Measurements from ENCODE around the gene LAX1. TPM values are rescaled to one million over a fixed set of nuclear protein-coding genes. Genes with fewer than 3 reads are reported as not detected.
A peak's percentile ranks its signal among the peaks of the same experiment; 100 is the strongest.

LAX1 gene
- total RNA-seq, 2 experiments from 2014 or later = 22.7 to 23.2 TPM

GRCh38 chr1:203797216-203797615 lies 32.2 kb downstream of the LAX1 start:
- peaks cover 50% of the 10 kb centered on the region for H3K4me1 Mint-ChIP-seq
- POLR2A ChIA-PET = interaction anchor here (1.8 kb wide), 1 partner anchor 32 kb away, joined by 16 read pairs; the partner anchor contains the start of gene LAX1
- H3K36me3 Mint-ChIP-seq (ENCODE audit: low read depth) = peaks cover 51% of the 10 kb centered on the region
- no peaks in the 10 kb centered on the region for H3K27me3 Mint-ChIP-seq
- H3K27ac Mint-ChIP-seq = no peak overlapping the region
- peak overlapping the region; percentile 45 for H3K4me3 Mint-ChIP-seq
- H3K9me3 Mint-ChIP-seq = no peaks in the 10 kb centered on the region
- no peak for DNase-seq
- CTCF ChIA-PET = no interaction called here

GRCh38 chr1:203797948-203798655 lies 33.1 kb downstream of the LAX1 start:
- Mint-ChIP-seq H3K27me3 (no peaks in the 10 kb centered on the region), H3K4me3 (no peak overlapping the region), H3K4me1 (peaks cover 54% of the 10 kb centered on the region), H3K36me3 (ENCODE audit: low read depth) (peaks cover 59% of the 10 kb centered on the region), H3K27ac (no peak overlapping the region), H3K9me3 (no peaks in the 10 kb centered on the region)
- ChIA-PET CTCF (no interaction called here), POLR2A (no interaction called here)
- DNase-seq = no peak

- no peak for DNase-seq
- ChIA-PET CTCF (no interaction called here), POLR2A (no interaction called here)
- H3K4me3 Mint-ChIP-seq = no peak overlapping the region
- no peak overlapping the region for H3K27ac Mint-ChIP-seq
- H3K36me3 Mint-ChIP-seq (ENCODE audit: low read depth) = peaks cover 69% of the 10 kb centered on the region
- H3K4me1 Mint-ChIP-seq = peaks cover 57% of the 10 kb centered on the region
- no peaks in the 10 kb centered on the region for H3K27me3 Mint-ChIP-seq
- no peaks in the 10 kb centered on the region for H3K9me3 Mint-ChIP-seq
Observed at GRCh38 chr1:203799157-203799556, 34.2 kb downstream of the LAX1 start.

GRCh38 chr1:203799971-203800370 lies 35.0 kb downstream of the LAX1 start:
- Mint-ChIP-seq H3K4me3 (no peak overlapping the region), H3K4me1 (peaks cover 55% of the 10 kb centered on the region), H3K27ac (no peak overlapping the region), H3K9me3 (no peaks in the 10 kb centered on the region), H3K36me3 (ENCODE audit: low read depth) (peaks cover 76% of the 10 kb centered on the region), H3K27me3 (no peaks in the 10 kb centered on the region)
- ChIA-PET POLR2A (interaction anchor here (1.3 kb wide), 1 partner anchor 36 kb away, joined by 7 read pairs; no protein-coding TSS in a partner anchor), CTCF (no interaction called here)
- no peak for DNase-seq

GRCh38 chr1:203805689-203806088 lies 40.7 kb downstream of the LAX1 start:
- CTCF ChIA-PET = no interaction called here
- no peak for DNase-seq

GRCh38 chr1:203807196-203807595 lies 42.2 kb downstream of the LAX1 start:
- H3K36me3 Mint-ChIP-seq (ENCODE audit: low read depth) = peaks cover 61% of the 10 kb centered on the region
- H3K27me3 Mint-ChIP-seq = no peaks in the 10 kb centered on the region
- H3K9me3 Mint-ChIP-seq = no peaks in the 10 kb centered on the region
- POLR2A ChIA-PET = no interaction called here
- no peak overlapping the region for H3K4me3 Mint-ChIP-seq
- H3K27ac Mint-ChIP-seq = no peak overlapping the region
- DNase-seq = no peak
- peaks cover 25% of the 10 kb centered on the region for H3K4me1 Mint-ChIP-seq
- CTCF ChIA-PET = interaction anchor here (1.0 kb wide), 1 partner anchor 42 kb away, joined by 5 read pairs; the partner anchor contains the start of gene LAX1

More at GRCh38 chr1:203805689-203806088, 40.7 kb downstream of the LAX1 start:
- Mint-ChIP-seq H3K4me3 (no peak overlapping the region), H3K27ac (no peak overlapping the region), H3K4me1 (peaks cover 21% of the 10 kb centered on the region), H3K36me3 (ENCODE audit: low read depth) (peaks cover 61% of the 10 kb centered on the region), H3K27me3 (no peaks in the 10 kb centered on the region), H3K9me3 (no peaks in the 10 kb centered on the region)
- POLR2A ChIA-PET = no interaction called here

GRCh38 chr1:203813581-203814341 lies 48.8 kb downstream of the LAX1 start:
- Mint-ChIP-seq H3K9me3 (no peaks in the 10 kb centered on the region), H3K27ac (no peak overlapping the region)
- POLR2A ChIA-PET = interaction anchor here (1.6 to 2.1 kb wide), 2 partner anchors 48 to 49 kb away, joined by 3 to 5 read pairs; partner anchors contain the start of gene LAX1

GRCh38 chr1:203818399-203818798 lies 53.4 kb downstream of the LAX1 start:
- POLR2A ChIA-PET = no interaction called here
- Mint-ChIP-seq H3K27me3 (no peaks in the 10 kb centered on the region), H3K36me3 (ENCODE audit: low read depth) (peaks cover 66% of the 10 kb centered on the region), H3K9me3 (no peaks in the 10 kb centered on the region), H3K4me1 (peaks cover 9% of the 10 kb centered on the region), H3K27ac (no peak overlapping the region), H3K4me3 (no peak overlapping the region)
- CTCF ChIA-PET = no interaction called here
- DNase-seq = no peak

More at GRCh38 chr1:203813581-203814341, 48.8 kb downstream of the LAX1 start:
- DNase-seq = no peak
- Mint-ChIP-seq H3K36me3 (ENCODE audit: low read depth) (peaks cover 55% of the 10 kb centered on the region), H3K4me1 (peaks cover 9% of the 10 kb centered on the region), H3K4me3 (no peak overlapping the region), H3K27me3 (no peaks in the 10 kb centered on the region)
- CTCF ChIA-PET = no interaction called here

- Mint-ChIP-seq H3K27me3 (no peaks in the 10 kb centered on the region), H3K27ac (no peak overlapping the region), H3K4me1 (peaks cover 20% of the 10 kb centered on the region), H3K4me3 (no peak overlapping the region), H3K36me3 (ENCODE audit: low read depth) (peaks cover 66% of the 10 kb centered on the region), H3K9me3 (no peaks in the 10 kb centered on the region)
- DNase-seq = no peak
- ChIA-PET CTCF (interaction anchor here (1.4 kb wide), 1 partner anchor 12 kb away, joined by 3 read pairs; no protein-coding TSS in a partner anchor), POLR2A (no interaction called here)
Observed at GRCh38 chr1:203823306-203823705, 58.3 kb downstream of the LAX1 start.

Other genes starting within 250 kb of the LAX1 start
- 100 to 1,000 TPM; 112 to 116 TPM for gene ATP2B4, start 138.4 kb upstream of the LAX1 start, total RNA-seq
- gene ZBED6, start 30.4 kb downstream of the LAX1 start, total RNA-seq = 10 to 100 TPM; 18.4 to 19.5 TPM
- 100 to 1,000 TPM in 1 of 2 experiments, 10 to 100 TPM in 1; 99.1 to 101 TPM for gene ZC3H11A, start 30.4 kb downstream of the LAX1 start, total RNA-seq
- gene SNRPE, start 96.4 kb downstream of the LAX1 start, total RNA-seq = 100 to 1,000 TPM; 151 to 163 TPM

All from activated CD4-positive, alpha-beta memory T cell treated with anti-CD3 and anti-CD28 coated beads, Interleukin-2, amount 10 ng/mL, durations not matched to agents 7 days and 5 days (primary cell).